ENCODE data around the gene SDHA.
"Not testable (repeated sequence)": the region's sequence is repeated elsewhere in the genome, so short reads cannot be mapped to it uniquely, and the experiment has no call there.

Gene SDHA

DNA sequence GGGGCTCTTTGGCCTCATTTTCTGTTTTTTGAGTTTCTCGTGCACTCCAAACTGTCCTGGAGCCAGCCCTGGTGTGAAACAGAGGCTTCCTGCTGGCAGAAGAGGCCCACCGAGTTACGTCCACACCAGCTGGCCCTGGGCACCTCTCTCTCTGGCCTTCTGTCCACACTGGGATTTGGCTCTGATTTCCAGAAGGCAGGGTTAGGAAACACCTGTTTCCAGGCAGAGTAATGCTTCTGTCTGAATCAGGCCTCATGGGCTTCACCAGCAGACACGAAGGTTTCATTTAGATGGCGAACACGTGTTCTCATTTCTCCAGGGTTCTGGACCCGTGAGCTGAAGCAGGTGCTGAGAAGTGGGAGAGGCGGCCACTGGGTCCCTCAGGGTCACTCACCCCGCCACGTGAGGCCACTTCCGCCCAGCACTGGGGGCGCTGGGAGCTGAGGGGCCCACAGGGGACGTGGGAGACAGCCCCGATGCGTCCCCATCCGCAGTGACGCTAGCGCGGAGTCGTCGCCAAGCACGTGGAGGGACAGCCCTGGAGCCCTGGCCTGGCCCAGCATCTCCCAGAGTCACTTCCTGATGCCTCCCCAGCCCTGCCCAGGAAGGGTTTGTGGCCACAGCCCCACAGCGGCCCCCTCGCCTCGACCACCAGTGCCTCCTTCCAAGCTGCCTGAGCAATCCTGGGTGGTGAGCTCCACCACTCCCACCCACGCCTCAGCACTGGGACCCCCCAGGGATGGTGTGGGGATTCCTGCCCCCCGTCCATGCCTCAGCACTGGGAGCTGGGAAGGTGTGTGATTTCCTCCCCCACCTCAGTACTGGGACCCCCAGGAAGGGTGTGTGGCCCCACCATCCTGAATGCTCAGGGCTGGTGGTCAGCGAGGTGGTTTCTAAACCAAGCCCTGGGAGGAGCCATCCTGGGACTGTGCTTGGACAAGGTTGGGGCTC lies 31.8 kb upstream of the SDHA start:
- no peak for DNase-seq (ENCODE audit: low spot score)

DNA sequence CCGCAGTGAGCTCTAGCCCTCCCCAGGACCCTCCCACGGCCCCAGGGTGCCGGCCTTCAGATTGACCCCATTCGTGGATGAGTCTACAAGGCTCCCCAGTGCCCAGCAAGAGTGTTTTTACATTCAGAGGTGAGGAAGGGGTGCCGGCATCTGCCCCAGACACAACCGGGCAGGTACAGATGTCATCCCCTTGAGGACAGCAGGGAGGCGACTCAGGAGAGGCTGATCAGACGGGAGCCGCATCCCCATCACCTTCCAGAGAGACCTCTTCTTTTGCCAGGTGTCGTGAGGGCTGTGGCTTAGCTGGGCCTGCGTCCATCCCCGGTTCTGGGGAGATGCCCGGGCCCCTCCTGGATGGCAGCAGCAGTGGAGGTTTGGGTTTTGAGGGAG lies 31.1 kb upstream of the SDHA start:
- no peak for DNase-seq (ENCODE audit: low spot score)

DNA sequence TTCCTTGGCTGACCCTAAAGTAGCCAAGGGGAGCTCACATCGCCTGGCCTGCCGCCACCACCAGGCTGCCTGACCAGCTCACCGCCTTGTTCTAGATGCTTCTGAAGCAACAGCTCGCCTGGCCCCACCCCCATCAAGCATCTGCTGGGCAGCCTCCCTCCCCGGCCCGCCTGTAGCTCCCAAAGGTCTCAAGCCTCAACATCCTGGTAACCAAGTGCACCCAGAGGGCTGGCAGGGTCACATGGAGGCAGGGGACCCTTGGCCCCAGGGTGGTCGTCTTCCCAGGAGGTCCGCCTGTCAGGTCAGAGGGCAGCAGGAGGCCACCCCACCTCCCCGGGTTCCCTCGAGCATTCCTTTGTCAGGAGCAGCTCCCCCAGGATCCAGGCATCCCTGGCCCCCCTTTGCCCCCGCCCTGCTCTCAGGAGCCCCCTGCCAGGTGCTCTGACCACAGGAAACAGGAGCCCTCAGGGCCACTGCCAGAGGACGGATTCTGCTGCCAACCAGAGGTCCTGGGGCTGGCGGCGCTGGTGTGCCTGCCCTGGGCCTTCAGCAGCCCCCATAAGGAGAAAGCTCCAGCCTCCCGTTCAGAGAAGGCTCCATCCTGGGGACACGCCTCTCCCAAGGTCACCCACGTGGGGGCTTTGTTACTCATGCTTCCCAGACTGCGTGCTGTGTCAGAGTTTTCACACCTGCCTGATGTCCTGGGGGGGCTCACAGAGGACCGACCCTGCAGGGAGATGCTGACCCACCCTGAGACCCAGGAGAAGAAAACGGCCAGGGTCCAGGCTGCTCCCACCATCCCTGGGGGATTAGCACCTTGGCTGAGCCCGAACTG lies 30.3 kb upstream of the SDHA start:
- no peak for DNase-seq (ENCODE audit: low spot score)

DNA sequence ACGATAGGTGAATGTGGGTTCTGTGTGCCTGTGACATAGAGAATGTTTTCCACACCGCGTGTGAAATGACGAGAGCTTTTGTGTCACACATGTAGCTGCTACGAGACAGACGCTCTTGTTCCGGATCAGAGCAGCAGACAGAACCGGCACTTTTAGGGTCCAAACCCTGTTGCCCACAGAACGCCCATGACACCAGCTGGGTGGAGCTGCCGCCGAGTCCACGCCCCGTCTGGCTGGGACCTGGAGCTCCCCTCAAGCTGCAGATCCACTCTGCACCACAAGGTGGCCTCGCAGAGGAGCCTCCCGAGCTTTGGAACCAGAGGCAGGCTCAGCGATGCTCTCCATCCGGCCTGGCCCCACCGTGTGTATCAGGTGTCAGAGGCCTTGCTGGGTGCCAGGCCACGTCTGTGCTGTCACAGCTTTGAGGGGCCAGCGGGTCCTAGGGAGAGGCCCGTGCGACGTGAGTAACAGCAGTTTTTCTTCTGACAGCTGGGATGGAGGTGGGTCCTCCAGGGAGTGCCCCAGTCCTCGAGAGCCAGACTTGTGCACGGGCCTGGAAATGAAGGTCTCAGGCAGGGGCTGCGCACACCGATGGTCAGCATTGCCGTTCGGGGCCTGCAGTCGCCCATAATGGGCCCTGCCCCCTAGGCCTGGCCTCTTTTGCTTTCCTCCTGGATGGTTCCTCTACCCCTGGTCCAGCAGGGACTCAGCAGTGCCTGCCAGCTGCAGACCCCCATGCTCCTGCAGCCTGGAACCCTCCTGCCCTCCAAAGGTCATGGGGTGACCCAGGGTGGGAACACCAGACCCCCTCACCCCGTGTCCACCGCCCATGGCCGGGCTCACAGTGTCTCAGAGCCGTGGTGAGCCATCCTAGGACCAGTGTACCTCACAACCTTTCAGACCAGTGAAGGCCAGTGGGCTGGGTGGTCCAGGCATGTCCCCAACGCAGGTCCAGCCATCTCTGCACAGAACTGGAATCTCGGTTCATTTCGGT lies 29.3 kb upstream of the SDHA start:
- peak; percentile 92 for DNase-seq (ENCODE audit: low spot score)

DNA sequence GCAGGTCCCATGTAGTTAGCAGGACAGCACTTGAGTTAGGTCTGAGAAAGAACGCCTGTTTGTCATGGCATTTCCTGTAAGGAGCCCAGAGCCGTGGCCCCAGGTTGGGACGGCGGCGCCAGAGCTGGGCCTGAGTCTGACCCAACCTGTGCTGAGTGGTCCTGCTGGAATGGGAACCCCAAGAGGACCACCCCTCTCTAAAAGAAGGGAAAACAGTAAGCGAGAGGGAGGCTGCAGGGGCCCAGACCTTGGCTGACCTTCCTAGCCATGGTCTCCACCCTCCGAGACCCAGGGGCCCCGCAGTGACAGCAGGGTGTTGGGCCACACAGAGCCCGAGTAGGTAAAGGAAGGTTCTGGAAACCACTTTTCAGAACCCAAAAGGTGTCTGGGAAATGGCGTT lies 28.6 kb upstream of the SDHA start:
- no peak for DNase-seq (ENCODE audit: low spot score)

DNA sequence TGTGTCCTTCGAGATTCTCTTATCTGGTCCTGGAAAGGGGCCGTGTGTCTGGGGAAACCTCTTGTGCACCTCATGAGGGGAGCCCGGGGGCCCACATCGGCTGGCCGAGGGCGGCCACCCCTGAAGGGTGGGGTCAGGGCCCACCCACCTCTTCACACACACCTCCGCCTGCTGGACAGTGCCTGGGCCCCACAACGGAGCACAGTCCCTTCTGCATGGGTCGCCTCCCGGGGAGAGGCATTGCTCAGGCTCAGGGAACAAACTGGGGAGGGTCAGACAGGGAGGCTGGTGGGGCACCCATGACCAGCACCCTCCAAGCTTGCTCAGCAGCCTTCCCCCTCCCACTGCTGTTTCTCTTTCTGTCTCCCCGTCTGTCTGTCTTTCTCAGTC lies 28.1 kb upstream of the SDHA start:
- no peak for DNase-seq (ENCODE audit: low spot score)

DNA sequence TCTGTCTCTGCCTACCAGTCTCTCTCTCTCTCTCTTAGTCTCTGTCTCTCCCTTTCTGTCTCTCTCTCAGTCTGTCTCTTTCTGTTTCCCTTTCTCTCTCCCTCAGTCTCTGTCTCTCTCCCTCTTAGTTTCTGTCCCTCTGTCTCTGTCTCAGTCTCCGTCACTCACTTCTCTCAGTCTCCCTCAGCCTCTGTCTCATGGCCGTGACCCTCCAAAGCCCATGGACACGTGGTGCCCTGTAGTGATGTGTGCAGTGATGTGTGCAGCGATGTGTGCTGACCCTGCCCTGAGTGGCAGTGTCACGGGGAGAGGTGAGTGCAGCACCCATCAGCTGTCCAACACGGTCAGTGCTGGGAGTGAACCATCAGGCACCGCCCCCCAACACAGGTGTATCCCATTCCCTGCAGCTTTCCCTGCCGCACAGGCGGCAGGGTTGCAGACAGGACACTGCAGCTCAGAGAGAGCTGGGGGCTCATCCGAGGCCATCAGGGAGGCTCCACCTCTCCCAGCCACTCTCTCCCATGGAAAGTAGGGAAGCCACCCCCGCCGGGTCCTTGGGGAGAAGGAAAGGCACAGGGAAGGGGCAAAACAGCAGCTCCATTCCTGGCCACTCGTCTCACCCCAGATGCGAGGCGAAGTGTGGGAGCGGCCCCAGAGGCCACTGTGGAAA lies 27.6 kb upstream of the SDHA start:
- DNase-seq (ENCODE audit: low spot score), result no peak

DNA sequence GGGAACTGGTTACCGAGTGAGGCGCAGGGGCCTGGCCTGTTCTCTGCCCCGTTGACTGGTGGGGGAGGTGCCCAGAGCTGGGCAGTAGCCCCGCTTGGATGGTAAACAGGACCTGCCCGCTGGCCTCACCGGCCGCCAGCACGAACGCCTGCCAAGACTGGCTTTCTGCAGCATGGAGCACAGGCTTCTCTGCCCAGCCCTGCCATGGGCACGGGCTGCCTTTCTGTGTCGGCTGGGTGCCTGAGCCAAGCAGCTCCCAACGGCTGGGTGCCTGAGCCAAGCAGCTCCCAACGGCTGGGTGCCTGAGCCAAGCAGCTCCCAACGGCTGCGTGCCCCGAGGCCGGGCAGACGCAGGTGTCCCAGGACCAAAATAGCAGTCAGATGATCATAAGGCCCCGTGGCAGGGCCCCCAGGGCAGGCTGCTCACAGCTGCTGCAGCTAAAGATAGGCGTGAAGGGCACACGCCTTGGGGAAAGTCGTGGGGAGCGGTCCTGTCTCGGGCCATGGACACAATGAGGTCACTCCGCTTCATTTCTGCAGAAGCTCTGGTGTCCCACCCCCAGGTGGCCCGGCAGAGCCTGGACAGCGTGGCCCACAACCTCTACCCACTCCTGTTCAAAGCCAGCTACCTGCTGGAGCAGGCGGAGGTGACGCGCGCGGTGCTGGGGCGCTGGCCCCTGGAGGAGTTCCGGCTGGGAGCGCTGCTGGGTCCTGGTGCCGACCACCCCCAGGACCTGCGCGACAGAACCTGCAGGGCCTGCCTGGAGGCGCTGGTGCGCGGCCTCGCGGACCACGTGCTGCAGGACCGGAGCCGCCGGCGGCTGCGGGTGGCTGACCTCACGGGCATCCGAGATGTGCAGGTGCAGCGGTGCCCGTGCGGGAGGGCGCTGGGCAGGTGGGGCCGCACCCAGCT lies 26.8 kb upstream of the SDHA start, which contains the start of gene LRRC14B:
LRRC14B (plus strand) TSS at position 460 of the 913 bp plus-strand sequence; CDS start at position 504, 44 bp downstream.
- DNase-seq (ENCODE audit: low spot score), result no peak

DNA sequence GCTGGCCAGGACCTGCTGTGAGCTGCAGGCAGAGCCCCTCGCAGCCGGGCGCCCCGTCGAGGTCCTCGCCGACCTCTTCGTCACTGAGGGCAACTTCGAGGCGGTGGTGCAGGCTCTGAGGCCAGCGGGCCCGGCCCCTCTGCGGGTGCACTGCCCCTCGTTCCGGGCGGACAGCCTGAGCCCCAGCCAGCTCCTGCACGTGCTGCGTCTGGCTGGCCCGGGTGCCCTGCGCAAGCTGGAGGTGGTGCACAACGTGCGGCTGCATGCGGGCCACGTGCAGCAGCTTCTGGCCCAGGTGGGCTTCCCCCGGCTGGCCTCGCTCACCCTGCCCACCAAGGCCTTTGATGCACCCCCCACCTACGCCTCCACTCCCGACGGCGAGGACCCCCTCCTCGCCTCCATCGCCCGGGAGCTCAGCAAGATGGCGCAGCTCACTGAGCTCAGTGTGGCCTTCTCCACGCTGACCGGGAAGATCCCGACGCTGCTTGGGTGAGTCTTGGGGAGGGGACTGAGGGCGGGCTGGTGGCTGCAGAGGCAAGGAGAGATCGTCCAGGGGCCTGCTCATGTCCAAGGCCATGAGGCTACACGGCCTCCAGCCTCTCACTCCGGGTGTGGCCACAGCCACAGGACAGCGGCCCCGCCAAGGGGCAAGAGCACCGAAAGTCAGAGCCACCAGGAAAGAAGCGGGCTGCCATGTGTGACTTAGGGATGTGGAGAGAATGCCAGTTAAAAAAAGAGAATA lies 26.0 kb upstream of the SDHA start:
- DNase-seq (ENCODE audit: low spot score), result no peak

DNA sequence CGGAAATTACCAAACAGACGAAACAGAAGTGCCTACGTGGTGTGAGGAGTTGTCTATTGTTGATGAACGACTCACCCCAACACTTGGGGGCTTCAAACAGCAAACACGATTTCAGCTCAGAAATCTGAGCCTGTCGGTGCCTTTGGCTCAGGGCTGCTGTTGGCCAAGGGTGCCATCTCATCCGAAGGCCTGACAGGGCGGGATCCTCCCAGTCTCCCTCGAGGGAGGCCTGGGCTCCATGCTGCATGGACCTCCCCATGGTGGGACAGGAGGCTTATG lies 25.5 kb upstream of the SDHA start:
- no peak for DNase-seq (ENCODE audit: low spot score)

DNA sequence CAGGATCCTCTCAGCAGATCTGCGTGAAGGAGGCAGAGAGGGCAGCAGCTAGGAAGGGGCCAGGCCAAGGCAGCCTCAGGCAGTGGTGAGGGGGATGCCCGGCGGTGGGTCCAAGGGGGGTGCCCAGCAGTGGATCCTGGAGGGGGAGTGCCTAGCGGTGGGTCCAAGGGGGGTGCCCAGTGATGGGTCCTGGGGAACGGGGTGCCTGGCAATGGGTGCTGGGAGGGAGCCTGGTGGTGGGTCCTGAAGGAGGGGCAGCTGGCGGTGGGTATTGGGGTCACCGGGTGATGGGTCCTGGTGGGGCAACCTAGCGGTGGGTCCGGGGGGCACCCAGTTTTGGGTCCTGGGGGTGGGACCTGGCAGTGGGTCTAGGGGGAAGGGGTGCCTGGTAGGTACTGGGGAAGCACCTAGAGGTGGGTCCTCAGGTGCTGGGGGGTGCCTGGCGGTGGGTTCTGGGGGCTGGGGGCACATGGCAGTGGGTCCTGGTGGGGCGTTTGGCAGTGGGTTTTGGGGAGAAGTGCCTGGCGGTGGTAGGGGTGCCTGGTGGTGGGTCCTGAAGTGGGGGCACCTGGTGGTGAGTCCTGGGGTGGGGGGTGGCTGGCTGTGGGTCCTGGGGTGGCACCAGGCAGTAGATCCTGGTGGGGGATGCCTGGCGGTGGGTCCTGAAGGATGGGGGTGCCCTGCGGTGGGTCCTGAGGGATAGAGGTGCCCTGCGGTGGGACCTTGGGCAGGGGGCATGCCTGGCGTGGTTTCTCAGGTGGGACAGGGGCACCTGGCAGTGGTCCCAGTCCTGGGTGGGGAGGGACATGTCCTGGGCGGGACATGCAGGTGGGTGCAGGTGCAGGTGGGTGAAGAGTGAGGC lies 24.9 kb upstream of the SDHA start:
- no peak for DNase-seq (ENCODE audit: low spot score)

DNA sequence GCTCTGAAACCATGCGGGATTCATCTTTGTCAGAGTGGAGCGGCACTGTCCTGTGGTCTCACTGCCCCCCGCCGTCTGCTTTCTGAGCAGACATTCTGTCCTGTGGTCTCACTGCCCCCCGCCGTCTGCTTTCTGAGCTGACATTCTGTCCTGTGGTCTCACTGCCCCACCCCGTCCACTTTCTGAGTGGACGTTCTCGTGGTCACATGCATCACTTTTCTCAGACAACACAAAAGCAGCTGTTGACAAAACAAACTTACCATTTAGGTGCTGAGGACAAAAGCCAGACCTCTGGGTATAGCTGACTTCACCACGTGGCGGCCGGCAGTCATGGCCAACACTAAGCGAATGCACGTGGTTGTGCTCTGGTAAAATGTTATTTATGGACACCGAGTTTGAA lies 24.0 kb upstream of the SDHA start:
- DNase-seq (ENCODE audit: low spot score), result no peak

DNA sequence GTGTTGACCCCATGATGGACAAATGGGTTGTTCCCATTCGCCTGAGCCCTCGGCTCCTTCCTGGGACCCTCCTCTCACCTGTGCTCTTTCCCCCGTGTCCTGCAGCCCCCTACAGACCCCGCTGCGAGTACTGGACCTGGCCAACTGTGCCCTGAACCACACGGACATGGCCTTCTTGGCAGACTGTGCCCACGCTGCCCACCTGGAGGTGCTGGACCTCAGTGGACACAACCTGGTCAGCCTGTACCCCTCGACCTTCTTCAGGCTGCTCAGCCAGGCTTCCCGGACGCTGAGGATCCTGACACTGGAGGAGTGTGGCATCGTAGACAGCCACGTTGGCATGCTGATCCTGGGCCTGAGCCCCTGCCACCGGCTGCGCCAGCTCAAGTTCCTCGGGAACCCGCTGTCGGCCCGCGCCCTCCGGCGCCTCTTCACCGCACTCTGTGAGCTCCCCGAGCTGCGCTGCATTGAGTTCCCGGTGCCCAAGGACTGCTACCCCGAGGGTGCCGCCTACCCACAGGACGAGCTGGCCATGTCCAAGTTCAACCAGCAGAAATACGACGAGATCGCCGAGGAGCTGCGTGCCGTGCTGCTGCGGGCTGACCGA lies 23.4 kb upstream of the SDHA start:
- DNase-seq (ENCODE audit: low spot score), result no peak

DNA sequence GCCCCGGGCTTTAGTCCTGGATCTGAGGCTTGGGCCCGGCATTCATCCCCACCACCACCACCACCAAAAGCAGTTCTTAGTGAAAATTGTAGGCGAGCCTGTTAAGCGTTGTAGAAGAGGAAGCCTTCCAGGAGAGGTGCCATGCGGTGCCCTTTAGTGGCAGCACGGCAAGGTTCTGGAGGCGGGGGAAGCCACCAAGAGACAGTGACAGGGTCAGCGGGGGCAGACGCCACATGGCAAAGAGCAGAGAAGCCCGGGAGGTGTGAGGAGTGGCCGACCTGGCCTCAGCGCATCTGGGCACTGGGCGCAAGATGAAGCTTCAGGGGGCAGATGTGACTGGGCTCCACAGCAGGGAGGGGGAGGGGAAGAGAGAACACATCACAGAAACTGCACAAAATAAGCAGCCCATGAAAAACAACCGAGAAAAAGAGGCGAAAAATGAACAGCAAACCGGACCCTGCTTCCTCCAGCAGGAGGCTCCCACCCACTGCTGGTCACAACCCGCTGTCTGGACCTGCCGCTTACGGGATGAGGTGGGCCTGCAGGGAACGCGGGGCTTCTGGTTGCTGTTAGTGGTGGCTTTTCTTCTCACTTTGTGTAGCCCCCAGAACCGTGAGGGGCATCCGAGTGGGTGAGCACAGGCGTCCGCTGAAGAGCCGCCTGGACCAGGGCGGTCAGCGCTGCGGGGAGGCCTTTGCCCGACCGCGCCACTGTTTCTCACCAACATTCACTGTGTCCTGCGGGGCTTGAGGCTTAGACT lies 22.5 kb upstream of the SDHA start:
- no peak for DNase-seq (ENCODE audit: low spot score)

DNA sequence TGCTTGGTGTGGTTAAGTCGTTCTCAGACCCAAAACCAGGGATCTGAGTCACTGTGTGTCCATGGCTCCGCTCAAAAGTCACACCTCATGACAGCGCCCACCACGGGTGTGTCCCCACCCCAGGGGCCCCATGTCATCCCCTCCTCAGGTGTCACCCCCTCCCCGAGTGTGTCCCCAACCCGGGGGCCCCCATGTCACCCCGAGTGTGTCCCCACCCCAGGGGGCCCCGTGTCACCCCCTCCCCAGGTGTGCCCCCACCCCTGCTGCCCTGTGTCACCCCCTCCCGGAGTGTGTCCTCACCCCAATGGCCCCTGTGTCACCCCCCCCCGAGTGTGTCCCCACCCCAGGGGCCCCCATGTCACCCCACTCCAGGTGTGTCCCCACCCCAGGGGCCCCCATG lies 21.8 kb upstream of the SDHA start:
- no peak for DNase-seq (ENCODE audit: low spot score)

DNA sequence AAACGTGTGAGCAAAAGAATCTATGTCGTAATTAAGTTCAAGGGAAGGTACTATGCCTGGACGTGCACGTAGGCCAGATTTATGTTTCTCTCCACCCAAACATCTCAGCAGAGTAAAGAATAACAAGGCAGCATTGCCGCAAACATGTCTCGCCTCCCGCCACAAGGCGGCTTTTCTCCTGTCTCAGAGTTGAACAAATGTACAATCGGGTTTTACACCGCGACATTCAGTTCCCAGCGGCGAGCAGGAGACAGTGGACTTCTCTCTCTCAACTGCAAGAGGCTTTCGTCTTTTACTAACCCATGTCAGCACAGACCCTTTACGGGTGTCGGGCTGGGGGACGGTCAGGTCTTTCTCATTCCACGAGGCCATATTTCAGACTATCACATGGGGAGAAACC lies 21.1 kb upstream of the SDHA start:
- not testable (repeated sequence) for DNase-seq (ENCODE audit: low spot score)

DNA sequence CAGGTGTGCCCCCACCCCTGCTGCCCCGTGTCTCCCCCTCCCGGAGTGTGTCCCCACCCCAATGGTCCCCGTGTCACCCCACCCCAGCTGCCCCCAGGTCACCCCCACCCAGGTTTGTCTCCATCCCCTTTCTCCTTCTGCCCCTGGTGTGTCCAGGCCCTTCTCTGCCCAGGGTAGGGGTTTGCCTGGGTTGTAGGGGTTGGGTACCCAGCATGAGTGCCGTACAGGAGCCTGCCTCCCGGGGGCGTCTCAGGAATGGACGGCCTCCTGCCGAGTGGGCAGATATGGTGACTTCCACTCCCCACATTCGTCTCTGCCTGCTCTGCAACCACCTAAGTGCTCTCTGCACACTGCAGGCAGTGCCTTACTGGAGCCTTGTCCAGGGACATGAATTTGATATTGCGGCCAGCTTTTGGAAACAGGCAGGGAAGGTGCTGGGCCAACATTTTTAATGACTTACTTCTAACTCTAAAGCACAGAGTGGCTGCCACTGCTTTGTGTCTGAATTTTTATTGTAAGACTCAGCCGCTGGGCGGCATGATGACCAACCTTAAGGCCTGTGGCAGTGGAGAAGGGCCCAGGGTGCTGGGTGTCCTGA lies 20.1 kb upstream of the SDHA start:
- no peak for DNase-seq (ENCODE audit: low spot score)
